ENCODE results near the gene TFDP2.

- TF ChIP-seq CTCF (IDR thresholded peaks at IDR 0.05) (no peak), POLR2A (IDR thresholded peaks at IDR 0.05) (no peak)
Measured at GRCh38 chr3:142003291-142003690, 146.1 kb downstream of the TFDP2 start.
